ENCODE data around the gene PPFIA1.

GRCh38 chr11:70326833-70327232 lies 56.3 kb downstream of the PPFIA1 start:
- TF ChIP-seq, protein P1, sequence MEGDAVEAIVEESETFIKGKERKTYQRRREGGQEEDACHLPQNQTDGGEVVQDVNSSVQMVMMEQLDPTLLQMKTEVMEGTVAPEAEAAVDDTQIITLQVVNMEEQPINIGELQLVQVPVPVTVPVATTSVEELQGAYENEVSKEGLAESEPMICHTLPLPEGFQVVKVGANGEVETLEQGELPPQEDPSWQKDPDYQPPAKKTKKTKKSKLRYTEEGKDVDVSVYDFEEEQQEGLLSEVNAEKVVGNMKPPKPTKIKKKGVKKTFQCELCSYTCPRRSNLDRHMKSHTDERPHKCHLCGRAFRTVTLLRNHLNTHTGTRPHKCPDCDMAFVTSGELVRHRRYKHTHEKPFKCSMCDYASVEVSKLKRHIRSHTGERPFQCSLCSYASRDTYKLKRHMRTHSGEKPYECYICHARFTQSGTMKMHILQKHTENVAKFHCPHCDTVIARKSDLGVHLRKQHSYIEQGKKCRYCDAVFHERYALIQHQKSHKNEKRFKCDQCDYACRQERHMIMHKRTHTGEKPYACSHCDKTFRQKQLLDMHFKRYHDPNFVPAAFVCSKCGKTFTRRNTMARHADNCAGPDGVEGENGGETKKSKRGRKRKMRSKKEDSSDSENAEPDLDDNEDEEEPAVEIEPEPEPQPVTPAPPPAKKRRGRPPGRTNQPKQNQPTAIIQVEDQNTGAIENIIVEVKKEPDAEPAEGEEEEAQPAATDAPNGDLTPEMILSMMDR (IDR thresholded peaks at IDR 0.05): no peak
- TF ChIP-seq POLR2A (IDR thresholded peaks at IDR 0.05): no peak

Data from uterus (tissue), 2 donors.